Measurements from ENCODE around the gene FAM228B. TPM values are rescaled to one million over a fixed set of nuclear protein-coding genes. Genes with fewer than 3 reads are reported as not detected.
"Not testable (repeated sequence)": the region's sequence is repeated elsewhere in the genome, so short reads cannot be mapped to it uniquely, and the experiment has no call there.

The FAM228B gene
- total and polyA plus RNA-seq, 2 donors (not counting 1 experiment from before 2014, with no cell fraction given), result 9.8 to 47.2 TPM

DNA sequence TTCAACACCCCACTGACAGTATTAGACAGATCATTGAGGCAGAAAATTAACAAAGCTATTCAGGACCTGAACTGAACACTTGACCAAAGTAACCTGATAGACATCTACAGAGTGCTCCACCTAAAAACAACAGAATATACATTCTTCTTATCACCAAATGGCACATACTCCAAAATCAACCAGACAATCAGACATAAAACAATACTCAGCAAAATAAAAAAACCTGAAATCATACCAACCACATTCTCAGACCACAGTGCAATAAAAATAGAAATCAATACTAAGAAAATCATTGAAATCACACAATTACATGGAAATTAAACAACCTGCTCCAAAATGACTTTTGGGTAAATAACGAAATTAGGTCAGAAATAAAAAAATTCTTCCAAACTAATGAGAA is 15.9 kb upstream of the FAM228B start:
- no peak overlapping the region for H3K27ac ChIP-seq (ENCODE audit: low read length in 2 of 2)
- no peaks in the 10 kb centered on the region for H3K27me3 ChIP-seq (replicated peaks in 1 of 4; ENCODE audit: control extremely low read depth in 1 of 4, control insufficient read depth in 3 of 4, insufficient read depth in 4 of 4, low read length in 3 of 4)
- H3K9ac ChIP-seq (ENCODE audit: low read length), result no peak overlapping the region
- H3K4me1 ChIP-seq (ENCODE audit: control insufficient read depth in 2 of 2, insufficient read depth in 2 of 2, low read length in 2 of 2), result peaks cover 18 to 22% of the 10 kb centered on the region in 2 donors
- intact Hi-C loops (cut with micrococcal nuclease), result no loop called here
- WGBS (ENCODE audit: insufficient coverage), result no CpG with 5 or more reads among the region's 1 CpG
- H3K9me3 ChIP-seq (ENCODE audit: control extremely low read depth in 1 of 3, control insufficient read depth in 2 of 3, insufficient read depth in 1 of 3, low read length in 2 of 3), result peaks cover 0 to 17% (median 9%) of the 10 kb centered on the region in 3 donors
- Mint-ChIP-seq H3K4me1 (peaks cover 22% of the 10 kb centered on the region), H3K9me3 (ENCODE audit: insufficient read depth) (peaks cover 24% of the 10 kb centered on the region), H3K27ac (no peak overlapping the region), H3K4me3 (no peak overlapping the region), H3K27me3 (no peaks in the 10 kb centered on the region)
- ATAC-seq (ENCODE audit: low read depth) (no peak), DNase-seq (no peak)
- H3K36me3 ChIP-seq (replicated peaks in 1 of 2; ENCODE audit: control extremely low read depth in 1 of 2, control insufficient read depth in 1 of 2, extremely low read depth in 1 of 2, insufficient read depth in 2 of 2, low read length in 1 of 2), result no peaks in the 10 kb centered on the region
- no peaks in the 10 kb centered on the region for H4K20me1 ChIP-seq (ENCODE audit: control insufficient read depth, insufficient read depth, low read length, poor library complexity, severe bottlenecking)
- ChIA-PET CTCF (no interaction called here), POLR2A (no interaction called here)
- no peak overlapping the region for H2AFZ ChIP-seq (ENCODE audit: insufficient read depth, low read depth, low read length, poor library complexity, severe bottlenecking)
- TF ChIP-seq, protein P1, sequence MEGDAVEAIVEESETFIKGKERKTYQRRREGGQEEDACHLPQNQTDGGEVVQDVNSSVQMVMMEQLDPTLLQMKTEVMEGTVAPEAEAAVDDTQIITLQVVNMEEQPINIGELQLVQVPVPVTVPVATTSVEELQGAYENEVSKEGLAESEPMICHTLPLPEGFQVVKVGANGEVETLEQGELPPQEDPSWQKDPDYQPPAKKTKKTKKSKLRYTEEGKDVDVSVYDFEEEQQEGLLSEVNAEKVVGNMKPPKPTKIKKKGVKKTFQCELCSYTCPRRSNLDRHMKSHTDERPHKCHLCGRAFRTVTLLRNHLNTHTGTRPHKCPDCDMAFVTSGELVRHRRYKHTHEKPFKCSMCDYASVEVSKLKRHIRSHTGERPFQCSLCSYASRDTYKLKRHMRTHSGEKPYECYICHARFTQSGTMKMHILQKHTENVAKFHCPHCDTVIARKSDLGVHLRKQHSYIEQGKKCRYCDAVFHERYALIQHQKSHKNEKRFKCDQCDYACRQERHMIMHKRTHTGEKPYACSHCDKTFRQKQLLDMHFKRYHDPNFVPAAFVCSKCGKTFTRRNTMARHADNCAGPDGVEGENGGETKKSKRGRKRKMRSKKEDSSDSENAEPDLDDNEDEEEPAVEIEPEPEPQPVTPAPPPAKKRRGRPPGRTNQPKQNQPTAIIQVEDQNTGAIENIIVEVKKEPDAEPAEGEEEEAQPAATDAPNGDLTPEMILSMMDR (IDR thresholded peaks at IDR 0.05), result no peak
- TF ChIP-seq EZH2 (IDR thresholded peaks at IDR 0.05; ENCODE audit: borderline replicate concordance, insufficient read depth, low read depth, low read length, poor library complexity, severe bottlenecking), result no peak
- H3K79me2 ChIP-seq (ENCODE audit: control insufficient read depth, insufficient read depth, low read length), result no peaks in the 10 kb centered on the region
- no peak overlapping the region for H3K4me3 ChIP-seq (ENCODE audit: control extremely low read depth in 1 of 5, extremely low read depth in 1 of 5, insufficient read depth in 1 of 5, low read depth in 2 of 5, low read length in 4 of 5)
- no peak overlapping the region for H3K4me2 ChIP-seq (replicated peaks; ENCODE audit: low read depth, low read length, poor library complexity, severe bottlenecking)

DNA sequence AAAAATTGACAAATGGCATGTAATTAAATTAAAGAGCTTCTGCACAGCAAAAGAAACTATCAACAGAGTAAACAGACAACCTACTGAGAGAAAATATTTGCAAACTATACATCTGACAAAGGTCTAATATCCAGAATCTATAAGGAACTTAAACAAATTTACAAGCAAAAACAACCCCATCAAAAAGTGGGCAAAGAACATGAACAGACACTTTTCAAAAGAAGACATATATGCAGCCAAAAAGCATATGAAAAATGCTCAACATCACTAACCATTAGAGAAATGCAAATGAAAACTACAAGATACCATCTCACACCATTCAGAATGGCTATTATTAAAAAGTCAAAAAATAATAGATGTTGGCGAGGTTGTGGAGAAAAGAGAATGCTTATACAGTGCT is 13.8 kb upstream of the FAM228B start:
- ATAC-seq (ENCODE audit: low read depth); H3K9ac ChIP-seq (ENCODE audit: low read length); H3K79me2 ChIP-seq (ENCODE audit: control insufficient read depth, insufficient read depth, low read length); H3K36me3 ChIP-seq (replicated peaks in 1 of 2; ENCODE audit: control extremely low read depth in 1 of 2, control insufficient read depth in 1 of 2, extremely low read depth in 1 of 2, insufficient read depth in 2 of 2, low read length in 1 of 2); CTCF ChIA-PET; H3K4me3 ChIP-seq (ENCODE audit: control extremely low read depth in 1 of 5, extremely low read depth in 1 of 5, insufficient read depth in 1 of 5, low read depth in 2 of 5, low read length in 4 of 5); H3K27me3 ChIP-seq (replicated peaks in 1 of 4; ENCODE audit: control extremely low read depth in 1 of 4, control insufficient read depth in 3 of 4, insufficient read depth in 4 of 4, low read length in 3 of 4); H2AFZ ChIP-seq (ENCODE audit: insufficient read depth, low read depth, low read length, poor library complexity, severe bottlenecking); intact Hi-C loops (cut with micrococcal nuclease); POLR2A ChIA-PET; H3K4me3 Mint-ChIP-seq; H3K27me3 Mint-ChIP-seq; H3K4me2 ChIP-seq (replicated peaks; ENCODE audit: low read depth, low read length, poor library complexity, severe bottlenecking); DNase-seq; H4K20me1 ChIP-seq (ENCODE audit: control insufficient read depth, insufficient read depth, low read length, poor library complexity, severe bottlenecking); H3K4me1 ChIP-seq (ENCODE audit: control insufficient read depth in 2 of 2, insufficient read depth in 2 of 2, low read length in 2 of 2); H3K27ac Mint-ChIP-seq; H3K27ac ChIP-seq (ENCODE audit: low read length in 2 of 2): not testable (repeated sequence)
- peaks cover 24% of the 10 kb centered on the region for H3K9me3 Mint-ChIP-seq (ENCODE audit: insufficient read depth)
- H3K4me1 Mint-ChIP-seq, result peaks cover 11% of the 10 kb centered on the region
- H3K9me3 ChIP-seq (ENCODE audit: control extremely low read depth in 1 of 3, control insufficient read depth in 2 of 3, insufficient read depth in 1 of 3, low read length in 2 of 3), result peaks cover 0 to 14% (median 9%) of the 10 kb centered on the region in 3 donors
- WGBS (ENCODE audit: insufficient coverage), result no CpG with 5 or more reads among the region's 1 CpG

Data from B cell (primary cell).